Stimulated activated CD4-positive, alpha-beta T cell treated with anti-CD3 and anti-CD28 coated beads, TNF-alpha, amount 100 ng/mL, for 48 hours (primary cell): ENCODE measurements around the gene SLC11A1.
A peak's percentile ranks its signal among the peaks of the same experiment; 100 is the strongest.

Experiments
- DNase-seq, 3 donors: peaks; one replicate each; pipeline ENCODE4 v3.0.0-alpha.2; 2020; ENCODE audit warnings: low read depth in 3 of 3

Gene SLC11A1

GRCh38 chr2:218393750-218394290 lies 11.7 kb downstream of the SLC11A1 start:
- DNase-seq, result no peak

- no peak for DNase-seq
Measured at GRCh38 chr2:218394298-218395089, 12.4 kb downstream of the SLC11A1 start.

- DNase-seq, result no peak
Measured at GRCh38 chr2:218395090-218395444, 13.0 kb downstream of the SLC11A1 start.

GRCh38 chr2:218395456-218395825 lies 13.4 kb downstream of the SLC11A1 start:
- DNase-seq, result no peak

- peak; percentile 82 to 94 (median 89) for DNase-seq
Measured at GRCh38 chr2:218395826-218396687, 14.0 kb downstream of the SLC11A1 start.

- peak in 1 of 3 donors; percentile 9 for DNase-seq
Measured at GRCh38 chr2:218396688-218397462, 14.8 kb downstream of the SLC11A1 start.

- DNase-seq, result no peak
Measured at GRCh38 chr2:218397463-218397819, 15.4 kb downstream of the SLC11A1 start.

- peak in 1 of 3 donors; percentile 37 for DNase-seq
Measured at GRCh38 chr2:218397820-218398436, 15.9 kb downstream of the SLC11A1 start.

GRCh38 chr2:218398437-218399390 lies 16.6 kb downstream of the SLC11A1 start:
- DNase-seq, result peak in 1 of 3 donors; percentile 41

GRCh38 chr2:218399391-218400166 lies 17.5 kb downstream of the SLC11A1 start, which contains the start of gene CTDSP1:
Gene CTDSP1, plus strand, starts transcription at chr2:218399868. Its CDS starts 223 bp downstream, at chr2:218400091.
- peak; percentile 79 to 88 (median 81) for DNase-seq

GRCh38 chr2:218400167-218400929 lies 18.3 kb downstream of the SLC11A1 start:
- peak in 1 of 3 donors; percentile 10 for DNase-seq

- no peak for DNase-seq
Measured at GRCh38 chr2:218400930-218401881, 19.1 kb downstream of the SLC11A1 start.

GRCh38 chr2:218401890-218402289 lies 19.8 kb downstream of the SLC11A1 start:
- DNase-seq, result no peak

GRCh38 chr2:218402491-218402901 lies 20.4 kb downstream of the SLC11A1 start:
- DNase-seq, result no peak

GRCh38 chr2:218402911-218403411 lies 20.9 kb downstream of the SLC11A1 start:
- DNase-seq, result no peak

- no peak for DNase-seq
Measured at GRCh38 chr2:218403810-218404209, 21.7 kb downstream of the SLC11A1 start.
